Upper lobe of left lung (tissue), 4 donors: ENCODE data around the gene RAP1GAP.

Experiments
- EP300 ChIP-seq, 4 donors: sonication (generic); formaldehyde crosslinking; IDR thresholded peaks; one replicate each; pipeline ENCODE4 v1.5.1; 2017; ENCODE audit warnings: antibody characterized with exemption in 4 of 4, control low read depth in 2 of 4
- POLR2AphosphoS5 ChIP-seq, 2 donors: sonication (generic); formaldehyde crosslinking; IDR thresholded peaks; one replicate each; pipeline ENCODE4 v1.5.1; 2017; ENCODE audit warnings: antibody characterized with exemption in 2 of 2

GRCh38 chr1:21621761-21622436 is 47.3 kb downstream of the RAP1GAP start:
- TF ChIP-seq EP300 (IDR thresholded peaks at IDR 0.05): no peak
- no peak for TF ChIP-seq POLR2AphosphoS5 (IDR thresholded peaks at IDR 0.05)
